HepG2 (cell line): ENCODE measurements around the gene HES1. TPM values are rescaled to one million over a fixed set of nuclear protein-coding genes. Genes with fewer than 3 reads are reported as not detected.

Experiments used
- AGO2 ChIP-seq: fragments of 200-400 bp; formaldehyde crosslinking; optimal IDR thresholded peaks from 2 replicates; pipeline ENCODE3; 2017; ENCODE audit warnings: mild to moderate bottlenecking, low read depth, low read length, moderate library complexity
- ATF7-NPFF ChIP-seq: sonication (generic); formaldehyde crosslinking; IDR thresholded peaks from 2 replicates; pipeline ENCODE4 v1.8.1; 2023; ENCODE audit warnings: mild to moderate bottlenecking, low read depth, missing genetic modification reagents, moderate library complexity
- ATRX ChIP-seq: sonication (generic); formaldehyde crosslinking; IDR thresholded peaks from 2 replicates; pipeline ENCODE4 v1.4.0; 2020; ENCODE audit warnings: missing genetic modification reagents, borderline replicate concordance
- CEBPG ChIP-seq: IDR thresholded peaks from 2 replicates; pipeline ENCODE4 v1.6.1; 2016
- HMGA1 ChIP-seq: sonication (generic); formaldehyde crosslinking; conservative IDR thresholded peaks from 2 replicates; pipeline ENCODE4 v1.4.0; 2020; ENCODE audit warnings: missing genetic modification reagents
- MAFG ChIP-seq: sonication (generic); formaldehyde crosslinking; IDR thresholded peaks from 2 replicates; pipeline ENCODE4 v1.5.1; 2020; ENCODE audit warnings: mild to moderate bottlenecking, missing genetic modification reagents
- MIER2 ChIP-seq: IDR thresholded peaks from 2 replicates; pipeline ENCODE4 v1.6.1; 2016; ENCODE audit warnings: missing biosample characterization, missing genetic modification reagents
- NFAT5 ChIP-seq: sonication (generic); formaldehyde crosslinking; IDR thresholded peaks from 2 replicates; pipeline ENCODE4 v1.4.0; 2020; ENCODE audit warnings: missing genetic modification reagents
- NR2F6 ChIP-seq, 2 experiments: IDR thresholded peaks; 2 replicates each; pipeline ENCODE4 v1.6.1; 2016; ENCODE audit warnings: antibody characterized with exemption in 1 of 2, mild to moderate bottlenecking in 1 of 2
- PBX3 ChIP-seq: sonication (generic); formaldehyde crosslinking; IDR thresholded peaks from 2 replicates; pipeline ENCODE4 v1.8.1; 2023; ENCODE audit warnings: missing genetic modification reagents, inconsistent platforms, borderline replicate concordance
- PRDM10 ChIP-seq: sonication (generic); formaldehyde crosslinking; IDR thresholded peaks from 2 replicates; pipeline ENCODE4 v1.4.0; 2020; ENCODE audit warnings: low read depth, missing genetic modification reagents
- SRY ChIP-seq: sonication (generic); formaldehyde crosslinking; IDR thresholded peaks from 2 replicates; pipeline ENCODE4 v1.8.0; 2022; ENCODE audit warnings: mild to moderate bottlenecking, missing genetic modification reagents
- THAP7 ChIP-seq: sonication (generic); formaldehyde crosslinking; IDR thresholded peaks from 2 replicates; pipeline ENCODE4 v1.8.1; 2023; ENCODE audit warnings: mild to moderate bottlenecking, missing genetic modification reagents
- ZNF121 ChIP-seq: sonication (generic); formaldehyde crosslinking; IDR thresholded peaks from 2 replicates; pipeline ENCODE4 v1.5.0; 2020; ENCODE audit warnings: mild to moderate bottlenecking, missing genetic modification reagents
- ZNF562 ChIP-seq: sonication (generic); formaldehyde crosslinking; IDR thresholded peaks from 2 replicates; pipeline ENCODE4 v1.8.0; 2022; ENCODE audit warnings: missing genetic modification reagents, borderline replicate concordance
- ZNF713 ChIP-seq: sonication (generic); formaldehyde crosslinking; IDR thresholded peaks from 2 replicates; pipeline ENCODE4 v1.4.0; 2020; ENCODE audit warnings: mild to moderate bottlenecking, missing genetic modification reagents
- ZNF761 ChIP-seq: sonication (generic); formaldehyde crosslinking; conservative IDR thresholded peaks from 2 replicates; pipeline ENCODE4 v1.4.0; 2020; ENCODE audit warnings: mild to moderate bottlenecking, missing genetic modification reagents
- polyA plus RNA-seq, 8 experiments: library from polyadenylated mRNA; depleted of rRNA in 3 of 8; stranded (reverse) in 7 of 8; unstranded in 1 of 8; fragments of >200 nt; fragmentation: Illumina TruSeq in 4 of 8; extraction: Trizol in 4 of 8; gene quantifications; 2 replicates each; pipeline versions ENCODE4 v1.2.1 to v1.2.3, GENCODE V29; 2011 to 2016; ENCODE audit warnings: low read depth in 4 of 8, missing spikeins in 1 of 8, mixed read lengths in 1 of 8; ENCODE audit not compliant: insufficient read depth in 1 of 8
- total RNA-seq, 5 experiments: library from RNA; depleted of rRNA; stranded (reverse); fragments of >200 nt; fragmentation: Illumina TruSeq; extraction: Trizol; gene quantifications; 2 replicates each; pipeline ENCODE4 v1.2.3, GENCODE V29; 2016; ENCODE audit warnings: low read depth in 1 of 5

Gene HES1
- total and polyA plus RNA-seq, 2 of the 13 experiments (the other 11 are each of a cell fraction or from before 2014, with no cell fraction given) = 15.4 to 19.8 TPM

- no peak for TF ChIP-seq NFAT5
- no peak for TF ChIP-seq SRY (CRISPR knock-in tag)
- TF ChIP-seq AGO2 = no peak
- peak; percentile 51 for TF ChIP-seq CEBPG
- TF ChIP-seq ATRX (CRISPR knock-in tag) = no peak
- 0 out of 2 replicates have a peak, but pooled peaks have one; percentile 60 for TF ChIP-seq THAP7 (CRISPR knock-in tag)
- peak; percentile 86 for TF ChIP-seq NR2F6 (IDR thresholded peaks at IDR 0.05)
- TF ChIP-seq NR2F6 (CRISPR knock-in tag; IDR thresholded peaks at IDR 0.05) = peak; percentile 76
- TF ChIP-seq MIER2 (CRISPR knock-in tag) = peak; percentile 98
- 0 out of 2 replicates have a peak, but pooled peaks have one; percentile 30 for TF ChIP-seq ZNF761 (CRISPR knock-in tag)
- TF ChIP-seq PRDM10 (CRISPR knock-in tag) = peak; percentile 82
- TF ChIP-seq ZNF713 (CRISPR knock-in tag) = 0 out of 2 replicates have a peak, but pooled peaks have one; percentile 31
- TF ChIP-seq PBX3 (CRISPR knock-in tag) = no peak
- TF ChIP-seq HMGA1 (CRISPR knock-in tag) = no peak
- peak; percentile 67; the same call in 1 of the 2 replicates for TF ChIP-seq ATF7-NPFF (CRISPR knock-in tag)
- no peak; the same call in 1 of the 2 replicates for TF ChIP-seq ZNF121
- no peak for TF ChIP-seq MAFG (CRISPR knock-in tag)
- no peak for TF ChIP-seq ZNF562
Measured at GRCh38 chr3:194101592-194102432, 34.1 kb upstream of the HES1 start (continued).
